ENCODE results near the gene TWNK. TPM values are rescaled to one million over a fixed set of nuclear protein-coding genes. Genes with fewer than 3 reads are reported as not detected.
"Not testable (repeated sequence)": the region's sequence is repeated elsewhere in the genome, so short reads cannot be mapped to it uniquely, and the experiment has no call there.

TWNK gene
- total RNA-seq, 1 experiment from 2014 or later: 27.3 TPM

GRCh38 chr10:100969187-100970075, 17.9 kb upstream of the TWNK start, which contains the start of gene SEMA4G:
TSS of gene SEMA4G (plus strand) at chr10:100969504. CDS start at chr10:100972913, 3,409 bp downstream.
- Histone ChIP-seq H3K4me3 (peak within 1 kb of the TSS; percentile 58), H3K36me3 (peaks cover 26% of the 10 kb centered on the region), H3K9me3 (replicated peaks) (no peaks in the 10 kb centered on the region), H3K4me1 (peaks cover 4% of the 10 kb centered on the region), H3K27ac (no peak within 1 kb of the TSS), H3K27me3 (no peaks in the 10 kb centered on the region)
- DNase-seq: peak; percentile 71 to 78

- peak overlapping the region; percentile 58 for H3K4me3 ChIP-seq
- peaks cover 18% of the 10 kb centered on the region for H3K36me3 ChIP-seq
- peak in 1 of 2 experiments; percentile 41 for DNase-seq
- no peak overlapping the region for H3K27ac ChIP-seq
- H3K27me3 ChIP-seq: no peaks in the 10 kb centered on the region
- H3K4me1 ChIP-seq: peaks cover 6% of the 10 kb centered on the region
- H3K9me3 ChIP-seq (replicated peaks): no peaks in the 10 kb centered on the region
These were observed 17.0 kb upstream of the TWNK start for GRCh38 chr10:100970076-100970913.

GRCh38 chr10:100970914-100971811, 16.2 kb upstream of the TWNK start:
- H3K27me3 ChIP-seq: no peaks in the 10 kb centered on the region
- DNase-seq: no peak
- H3K9me3 ChIP-seq (replicated peaks): no peaks in the 10 kb centered on the region

GRCh38 chr10:100972115-100972903, 15.0 kb upstream of the TWNK start:
- 0 out of 2 replicates have a peak, but pooled peaks cover 2% of the 10 kb centered on the region for H3K36me3 ChIP-seq

More at GRCh38 chr10:100970914-100971811, 16.2 kb upstream of the TWNK start:
- H3K27ac ChIP-seq: no peak overlapping the region
- peaks cover 11% of the 10 kb centered on the region for H3K4me1 ChIP-seq
- H3K36me3 ChIP-seq: peaks cover 10% of the 10 kb centered on the region
- H3K4me3 ChIP-seq: no peak overlapping the region

GRCh38 chr10:100972904-100973535, 14.3 kb upstream of the TWNK start:
- no peaks in the 10 kb centered on the region for H3K9me3 ChIP-seq (replicated peaks)
- H3K27me3 ChIP-seq: no peaks in the 10 kb centered on the region
- H3K4me3 ChIP-seq: no peak overlapping the region
- no peak overlapping the region for H3K27ac ChIP-seq
- DNase-seq: no peak
- peaks cover 11% of the 10 kb centered on the region for H3K4me1 ChIP-seq
- H3K36me3 ChIP-seq: no peaks in the 10 kb centered on the region

More at GRCh38 chr10:100972115-100972903, 15.0 kb upstream of the TWNK start:
- DNase-seq: no peak
- no peak overlapping the region for H3K27ac ChIP-seq
- peaks cover 11% of the 10 kb centered on the region for H3K4me1 ChIP-seq
- H3K9me3 ChIP-seq (replicated peaks): no peaks in the 10 kb centered on the region
- H3K4me3 ChIP-seq: no peak overlapping the region
- H3K27me3 ChIP-seq: no peaks in the 10 kb centered on the region

- not testable (repeated sequence) for H3K36me3 ChIP-seq; H3K27ac ChIP-seq; H3K9me3 ChIP-seq (replicated peaks); H3K27me3 ChIP-seq; H3K4me1 ChIP-seq; DNase-seq; H3K4me3 ChIP-seq
These were observed 11.9 kb upstream of the TWNK start for GRCh38 chr10:100975397-100975796.

GRCh38 chr10:100976906-100977305, 10.4 kb upstream of the TWNK start:
- Histone ChIP-seq H3K27ac (no peak overlapping the region), H3K36me3 (peaks cover 4% of the 10 kb centered on the region), H3K4me3 (no peak overlapping the region), H3K4me1 (peaks cover 7% of the 10 kb centered on the region; the same call in 1 of the 2 replicates), H3K27me3 (no peaks in the 10 kb centered on the region), H3K9me3 (replicated peaks) (no peaks in the 10 kb centered on the region)
- no peak for DNase-seq

GRCh38 chr10:100977436-100977835, 9.9 kb upstream of the TWNK start:
- Histone ChIP-seq H3K27me3 (no peaks in the 10 kb centered on the region), H3K4me3 (no peak overlapping the region), H3K9me3 (replicated peaks) (no peaks in the 10 kb centered on the region), H3K4me1 (peaks cover 7% of the 10 kb centered on the region; the same call in 1 of the 2 replicates), H3K36me3 (peaks cover 4% of the 10 kb centered on the region), H3K27ac (no peak overlapping the region)
- DNase-seq: no peak

GRCh38 chr10:100978121-100978900, 9.0 kb upstream of the TWNK start:
- H3K4me3 ChIP-seq: no peak overlapping the region
- peaks cover 7% of the 10 kb centered on the region; the same call in 1 of the 2 replicates for H3K4me1 ChIP-seq
- H3K9me3 ChIP-seq (replicated peaks): no peaks in the 10 kb centered on the region
- H3K27me3 ChIP-seq: no peaks in the 10 kb centered on the region
- H3K36me3 ChIP-seq: peaks cover 6% of the 10 kb centered on the region
- H3K27ac ChIP-seq: no peak overlapping the region
- DNase-seq: no peak

- DNase-seq: no peak
- Histone ChIP-seq H3K36me3 (peaks cover 6% of the 10 kb centered on the region), H3K9me3 (replicated peaks) (no peaks in the 10 kb centered on the region)
These were observed 8.5 kb upstream of the TWNK start for GRCh38 chr10:100978901-100979195.

GRCh38 chr10:100979791-100980272, 7.5 kb upstream of the TWNK start:
- no peak for DNase-seq
- H3K27me3 ChIP-seq: no peaks in the 10 kb centered on the region
- peaks cover 6% of the 10 kb centered on the region for H3K36me3 ChIP-seq
- H3K4me1 ChIP-seq: peaks cover 7% of the 10 kb centered on the region; the same call in 1 of the 2 replicates
- H3K27ac ChIP-seq: no peak overlapping the region
- H3K4me3 ChIP-seq: no peak overlapping the region
- H3K9me3 ChIP-seq (replicated peaks): no peaks in the 10 kb centered on the region

More at GRCh38 chr10:100978901-100979195, 8.5 kb upstream of the TWNK start:
- peaks cover 7% of the 10 kb centered on the region; the same call in 1 of the 2 replicates for H3K4me1 ChIP-seq
- no peak overlapping the region for H3K27ac ChIP-seq
- H3K4me3 ChIP-seq: no peak overlapping the region
- H3K27me3 ChIP-seq: no peaks in the 10 kb centered on the region

GRCh38 chr10:100980311-100980710, 7.0 kb upstream of the TWNK start:
- H3K27me3 ChIP-seq: no peaks in the 10 kb centered on the region
- no peak for DNase-seq
- H3K4me1 ChIP-seq: peaks cover 5% of the 10 kb centered on the region; the same call in 1 of the 2 replicates
- peaks cover 6% of the 10 kb centered on the region for H3K36me3 ChIP-seq
- H3K27ac ChIP-seq: no peak overlapping the region
- no peak overlapping the region for H3K4me3 ChIP-seq
- H3K9me3 ChIP-seq (replicated peaks): no peaks in the 10 kb centered on the region

All from SJCRH30 (cell line).